Peyer's patch (tissue), 4 donors: ENCODE results near the gene SPATA6L.

Experiments
- CTCF ChIP-seq, 6 experiments: fragments of 450-650 bp in 4 of 6; fragments of 200-600 bp in 2 of 6; sonication (generic) in 1 of 6; IDR thresholded peaks; one replicate each; pipeline ENCODE4 v1.5.1; 2017 to 2019; ENCODE audit warnings: antibody characterized with exemption in 6 of 6, mild to moderate bottlenecking in 3 of 6, moderate library complexity in 1 of 6
- POLR2A ChIP-seq, 2 donors: fragments of 450-650 bp; IDR thresholded peaks; one replicate each; pipeline ENCODE4 v1.5.1; 2017; ENCODE audit warnings: antibody characterized with exemption in 2 of 2, mild to moderate bottlenecking in 2 of 2, moderate library complexity in 2 of 2

- TF ChIP-seq CTCF (IDR thresholded peaks at IDR 0.05) (peak; percentile 15 to 79 (median 60)), POLR2A (IDR thresholded peaks at IDR 0.05) (peak; percentile 74 to 76)
Observed at GRCh38 chr9:4662108-4662988, 3.9 kb downstream of the SPATA6L start, which contains the start of gene PLPP6.
